H1 (cell line): Measurements from ENCODE around the gene OR8D2. TPM values are rescaled to one million over a fixed set of nuclear protein-coding genes. Genes with fewer than 3 reads are reported as not detected.

ENCODE experiments used
- CTCF ChIA-PET: fragments of 300-600 bp; sonication (Branson Sonifier 250); formaldehyde crosslinking; loops from one replicate; lab custom pipeline; 2021; ENCODE audit not compliant: partially characterized antibody; lab: Charles Lee
- POLR2A ChIA-PET: fragments of 300-600 bp; sonication (Branson Sonifier 250); formaldehyde crosslinking; loops from one replicate; lab custom pipeline; 2021; ENCODE audit warnings: inconsistent platforms; ENCODE audit not compliant: partially characterized antibody; lab: Charles Lee
- DNase-seq, 2 experiments: peaks; one replicate each; pipeline versions ENCODE4 v3.0.0 to v3.0.0-alpha.2; 2010 to 2022; ENCODE audit warnings: low spot score in 2 of 2, low read depth in 1 of 2, mixed read lengths in 1 of 2
- FAIRE-seq: peaks from 2 replicates; lab custom pipeline; 2011; peaks lifted over from hg19 to GRCh38; lab: Jason Lieb, UNC
- H2AFZ ChIP-seq: 2 replicates; pipeline ENCODE4 v1.8.1; 2012; ENCODE audit warnings: low read length, inconsistent platforms
- H2AK5ac ChIP-seq: 2 replicates; pipeline ENCODE4 v1.6.1; 2013; ENCODE audit warnings: low read depth, low read length
- H2BK120ac ChIP-seq: replicated peaks from 2 replicates; pipeline ENCODE3; 2013; ENCODE audit warnings: low read depth, low read length, inconsistent platforms
- H2BK12ac ChIP-seq: 2 replicates; pipeline ENCODE4 v1.6.1; 2013; ENCODE audit warnings: low read depth, low read length
- H2BK15ac ChIP-seq: 2 replicates; pipeline ENCODE4 v1.6.1; 2013; ENCODE audit warnings: low read length
- H2BK20ac ChIP-seq: 2 replicates; pipeline ENCODE4 v1.6.1; 2013; ENCODE audit warnings: low read length
- H2BK5ac ChIP-seq: 2 replicates; pipeline ENCODE4 v1.6.1; 2013; ENCODE audit warnings: low read depth, low read length
- H3K14ac ChIP-seq: 2 replicates; pipeline ENCODE4 v1.6.1; 2013; ENCODE audit warnings: inconsistent platforms; ENCODE audit not compliant: insufficient read length
- H3K18ac ChIP-seq: 2 replicates; pipeline ENCODE4 v1.6.1; 2013; ENCODE audit warnings: low read length; ENCODE audit errors: extremely low read depth
- H3K23ac ChIP-seq: 2 replicates; pipeline ENCODE4 v1.6.1; 2013; ENCODE audit warnings: inconsistent platforms; ENCODE audit not compliant: insufficient read length
- H3K23me2 ChIP-seq: 2 replicates; pipeline ENCODE4 v1.6.1; 2013; ENCODE audit warnings: low read depth, low read length
- H3K27ac ChIP-seq: 2 replicates; pipeline ENCODE4 v1.6.1; 2011; ENCODE audit warnings: low read depth, low read length, inconsistent platforms
- H3K27me3 ChIP-seq, 4 experiments: replicated peaks in 1 of 4; 1 replicate in 1 of 4; 2 replicates in 3 of 4; pipeline versions ENCODE4 v1.6.1 to v1.8.1; 2011 to 2013; ENCODE audit warnings: low read length in 3 of 4, mild to moderate bottlenecking in 3 of 4, inconsistent platforms in 2 of 4, mixed read lengths in 2 of 4, moderate library complexity in 1 of 4; ENCODE audit not compliant: control insufficient read depth in 3 of 4, insufficient read depth in 3 of 4; ENCODE audit errors: extremely low read depth in 1 of 4
- H3K36me3 ChIP-seq, 4 experiments: 2 replicates each; pipeline versions ENCODE4 v1.6.1 to v1.8.1; 2011 to 2013; ENCODE audit warnings: mild to moderate bottlenecking in 4 of 4, low read length in 3 of 4, moderate library complexity in 2 of 4, control low read depth in 1 of 4, inconsistent platforms in 1 of 4; ENCODE audit not compliant: insufficient read depth in 4 of 4, control insufficient read depth in 2 of 4
- H3K4ac ChIP-seq: replicated peaks from 2 replicates; pipeline ENCODE3; 2013; ENCODE audit warnings: low read length, low read depth, mixed read lengths, inconsistent platforms; ENCODE audit not compliant: insufficient read length
- H3K4me1 ChIP-seq, 4 experiments: replicated peaks in 1 of 4; 1 replicate in 1 of 4; 2 replicates in 3 of 4; pipeline versions ENCODE4 v1.6.1 to v1.8.1; 2011 to 2013; ENCODE audit warnings: low read length in 3 of 4, inconsistent platforms in 2 of 4, mixed read lengths in 1 of 4; ENCODE audit not compliant: insufficient read depth in 4 of 4, control insufficient read depth in 3 of 4
- H3K4me2 ChIP-seq, 2 experiments: 2 replicates each; pipeline versions ENCODE4 v1.6.1 to v1.8.1; 2011 to 2013; ENCODE audit warnings: low read depth in 2 of 2, low read length in 2 of 2, control low read depth in 1 of 2, inconsistent platforms in 1 of 2, mild to moderate bottlenecking in 1 of 2; ENCODE audit not compliant: insufficient read depth in 1 of 2
- H3K4me3 ChIP-seq, 4 experiments: fragments of 200-600, 300-600 bp in 1 of 4; sonication (generic), shearing (Covaris generic), sonication (Bioruptor Twin) in 1 of 4; 2 replicates each; pipeline versions ENCODE4 v1.5.1 to v1.8.1; 2011 to 2016; ENCODE audit warnings: low read length in 4 of 4, low read depth in 3 of 4, control low read depth in 2 of 4, inconsistent platforms in 2 of 4, mild to moderate bottlenecking in 2 of 4, mixed read lengths in 1 of 4, moderate library complexity in 1 of 4; ENCODE audit not compliant: insufficient read depth in 2 of 4; ENCODE audit errors: extremely low read depth in 1 of 4
- H3K56ac ChIP-seq: replicated peaks from 2 replicates; pipeline ENCODE3; 2013; ENCODE audit warnings: low read depth, mild to moderate bottlenecking, mixed read lengths, low read length, inconsistent platforms; ENCODE audit not compliant: insufficient read length
- H3K79me1 ChIP-seq: 2 replicates; pipeline ENCODE4 v1.6.1; 2013; ENCODE audit warnings: low read depth, low read length, control low read depth
- H3K79me2 ChIP-seq, 2 experiments: 2 replicates each; pipeline versions ENCODE4 v1.6.1 to v1.8.1; 2012 to 2013; ENCODE audit warnings: low read length in 2 of 2, mild to moderate bottlenecking in 2 of 2, inconsistent platforms in 1 of 2; ENCODE audit not compliant: insufficient read depth in 2 of 2, control insufficient read depth in 1 of 2
- H3K9ac ChIP-seq, 4 experiments: replicated peaks in 1 of 4; 1 replicate in 1 of 4; 2 replicates in 3 of 4; pipeline versions ENCODE4 v1.6.1 to v1.8.1; 2011 to 2013; ENCODE audit warnings: low read depth in 3 of 4, low read length in 3 of 4, control low read depth in 2 of 4, mild to moderate bottlenecking in 2 of 4, moderate library complexity in 2 of 4, inconsistent platforms in 1 of 4; ENCODE audit errors: extremely low read depth in 1 of 4
- H3K9me3 ChIP-seq, 2 experiments: 2 replicates each; pipeline versions ENCODE4 v1.6.1 to v1.8.1; 2012 to 2013; ENCODE audit warnings: mild to moderate bottlenecking in 2 of 2, moderate library complexity in 2 of 2, control low read depth in 1 of 2, inconsistent platforms in 1 of 2, low read depth in 1 of 2, low read length in 1 of 2, mixed read lengths in 1 of 2; ENCODE audit not compliant: insufficient read depth in 2 of 2
- H4K20me1 ChIP-seq, 2 experiments: replicated peaks in 1 of 2; 2 replicates each; pipeline versions ENCODE3 to v1.8.1; 2011 to 2013; ENCODE audit warnings: inconsistent platforms in 2 of 2, low read length in 2 of 2, mild to moderate bottlenecking in 1 of 2; ENCODE audit not compliant: insufficient read depth in 2 of 2, control insufficient read depth in 1 of 2
- H4K5ac ChIP-seq: 2 replicates; pipeline ENCODE4 v1.6.1; 2013; ENCODE audit warnings: low read length, low read depth, mixed read lengths, inconsistent platforms; ENCODE audit not compliant: insufficient read length
- H4K8ac ChIP-seq: 2 replicates; pipeline ENCODE4 v1.8.0; 2013; ENCODE audit warnings: mild to moderate bottlenecking, moderate library complexity, low read length, inconsistent platforms; ENCODE audit not compliant: insufficient read depth; ENCODE audit errors: extremely low read depth
- H4K91ac ChIP-seq: replicated peaks from 2 replicates; pipeline ENCODE3; 2013; ENCODE audit warnings: low read length, mixed read lengths, inconsistent platforms; ENCODE audit not compliant: insufficient read length
- CTCF ChIP-seq, 3 experiments: IDR thresholded peaks; 1 replicate in 2 of 3; 2 replicates in 1 of 3; pipeline versions ENCODE4 v1.5.1 to v1.6.1; 2011; ENCODE audit warnings: low read length in 3 of 3, mild to moderate bottlenecking in 3 of 3, inconsistent platforms in 2 of 3, low read depth in 1 of 3, moderate library complexity in 1 of 3; ENCODE audit not compliant: insufficient read depth in 1 of 3; ENCODE audit errors: control extremely low read depth in 1 of 3
- FOSL1 ChIP-seq: IDR thresholded peaks from 2 replicates; pipeline ENCODE4 v1.6.1; 2011; ENCODE audit warnings: mild to moderate bottlenecking, low read depth, low read length, moderate library complexity; ENCODE audit not compliant: insufficient read depth
- GTF2F1 ChIP-seq: IDR thresholded peaks from 2 replicates; pipeline ENCODE4 v1.6.1; 2012; ENCODE audit warnings: low read depth, low read length, improper control_type of control experiment, borderline replicate concordance
- WGBS, 2 experiments: shearing (Covaris generic) in 1 of 2; methylation state at CpG; one replicate each; pipeline versions ENCODE4 v1.1.6 to v1.1.7; 2013 to 2015; ENCODE audit warnings: low lambda C conversion rate in 2 of 2, mixed read lengths in 2 of 2, inconsistent platforms in 1 of 2, low coverage in 1 of 2, missing lambda C conversion rate in 1 of 2; ENCODE audit not compliant: insufficient replicate concordance in 2 of 2, insufficient coverage in 1 of 2, insufficient read length in 1 of 2; ENCODE audit errors: extremely low coverage in 1 of 2, missing lambda C conversion rate in 1 of 2; 5-methylcytosine and 5-hydroxymethylcytosine counted together
- polyA plus RNA-seq, 7 experiments: library from polyadenylated mRNA; depleted of rRNA in 3 of 7; stranded (reverse) in 5 of 7; unstranded in 2 of 7; fragments of >200 nt in 5 of 7; fragments of 200-250 nt in 2 of 7; gene quantifications; 1 replicate in 5 of 7; 2 replicates in 1 of 7; 4 replicates in 1 of 7; pipeline versions ENCODE4 v1.2.1 to v1.2.3, GENCODE V29; 2011 to 2013; ENCODE audit warnings: missing spikeins in 2 of 7, mixed read lengths in 2 of 7
- total RNA-seq: library from RNA; stranded (reverse); fragmentation: NEBNext Ultra II Directional; extraction: Animal tissue kit (Norgen Biotek cat#: 25700); gene quantifications from 2 replicates; pipeline ENCODE4 v1.2.1, GENCODE V29; 2021
- TF ChIP-seq, protein P1 (sequence below): IDR thresholded peaks from 2 replicates; pipeline ENCODE4 v1.6.1; 2011; ENCODE audit warnings: low read length, improper control_type of control experiment

OR8D2 gene
- total and polyA plus RNA-seq, 2 of the 8 experiments (the other 6 are each of a cell fraction or from before 2014, with no cell fraction given) = not detected

DNA sequence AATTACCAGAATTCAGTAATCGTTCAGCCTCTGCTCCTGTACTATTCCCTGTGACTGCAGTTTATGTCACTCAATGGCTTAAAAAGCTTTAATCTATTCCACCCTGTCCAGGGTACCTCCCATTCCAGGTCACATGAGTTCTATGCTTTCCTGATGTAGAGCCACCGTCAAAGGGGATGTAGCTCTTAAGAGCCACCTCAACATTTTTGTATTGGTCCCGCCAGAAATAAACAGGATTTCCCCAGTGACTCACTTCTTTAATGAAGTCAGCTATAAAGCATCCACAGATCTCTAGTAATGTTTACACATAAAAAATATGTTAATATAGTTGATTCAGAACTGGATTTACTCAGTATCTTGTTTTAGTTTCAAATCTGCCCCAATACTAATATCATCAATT, 4.9 kb downstream of the OR8D2 start:
- Histone ChIP-seq H4K8ac (no peak overlapping the region), H3K23ac (no peak overlapping the region), H2AK5ac (no peak overlapping the region), H2BK12ac (no peak overlapping the region), H2BK120ac (no peak overlapping the region), H2AFZ (no peak overlapping the region), H3K56ac (no peak overlapping the region), H3K79me1 (no peaks in the 10 kb centered on the region), H3K9me3 (no peaks in the 10 kb centered on the region), H3K9ac (no peak overlapping the region), H3K36me3 (no peaks in the 10 kb centered on the region), H3K18ac (no peak overlapping the region), H3K4me1 (no peaks in the 10 kb centered on the region), H4K91ac (no peak overlapping the region), H4K20me1 (no peaks in the 10 kb centered on the region), H3K79me2 (no peaks in the 10 kb centered on the region), H2BK5ac (no peak overlapping the region), H3K4ac (no peak overlapping the region), H4K5ac (no peak overlapping the region), H2BK15ac (no peak overlapping the region), H3K27ac (no peak overlapping the region), H2BK20ac (no peak overlapping the region), H3K27me3 (no peaks in the 10 kb centered on the region), H3K4me2 (no peak overlapping the region), H3K14ac (no peak overlapping the region), H3K23me2 (no peaks in the 10 kb centered on the region; the same call in 1 of the 2 replicates), H3K4me3 (no peak overlapping the region)
- ChIA-PET POLR2A (no interaction called here), CTCF (no interaction called here)
- FAIRE-seq = no peak
- WGBS, 2 experiments = 91% methylated on average over 3 of the region's 3 CpGs; no CpG with 5 or more reads in 1 of the 2 experiments
- DNase-seq = no peak
- no peak for TF ChIP-seq GTF2F1
- TF ChIP-seq, protein P1, sequence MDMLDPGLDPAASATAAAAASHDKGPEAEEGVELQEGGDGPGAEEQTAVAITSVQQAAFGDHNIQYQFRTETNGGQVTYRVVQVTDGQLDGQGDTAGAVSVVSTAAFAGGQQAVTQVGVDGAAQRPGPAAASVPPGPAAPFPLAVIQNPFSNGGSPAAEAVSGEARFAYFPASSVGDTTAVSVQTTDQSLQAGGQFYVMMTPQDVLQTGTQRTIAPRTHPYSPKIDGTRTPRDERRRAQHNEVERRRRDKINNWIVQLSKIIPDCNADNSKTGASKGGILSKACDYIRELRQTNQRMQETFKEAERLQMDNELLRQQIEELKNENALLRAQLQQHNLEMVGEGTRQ = no peak
- TF ChIP-seq FOSL1 = no peak
- TF ChIP-seq CTCF (IDR thresholded peaks at IDR 0.05; ENCODE audit: control extremely low read depth in 1 of 3, insufficient read depth in 1 of 3, low read depth in 1 of 3, low read length in 3 of 3) = no peak
